NCI-H82 treated with DMSO at 0.1 percent for 48 hours (cell line): Measurements from ENCODE around the gene SH3BP4.

ENCODE experiments used
- DNase-seq: peaks from one replicate; lab custom pipeline; 2025; ENCODE audit not compliant: unreplicated experiment; lab: John Stamatoyannopoulos, UW

The SH3BP4 gene

GRCh38 chr2:234996069-234996940 lies 44.5 kb downstream of the SH3BP4 start:
- no peak for DNase-seq

- no peak for DNase-seq
Measured at GRCh38 chr2:234996941-234997270, 45.1 kb downstream of the SH3BP4 start.

- no peak for DNase-seq
Measured at GRCh38 chr2:234997389-234997788, 45.6 kb downstream of the SH3BP4 start.

- DNase-seq = peak; percentile 49
Measured at GRCh38 chr2:234998404-234999211, 46.8 kb downstream of the SH3BP4 start.

- no peak for DNase-seq
Measured at GRCh38 chr2:234999740-235000425, 48.1 kb downstream of the SH3BP4 start.

GRCh38 chr2:235000426-235001236 lies 48.8 kb downstream of the SH3BP4 start:
- DNase-seq = no peak

- DNase-seq = no peak
Measured at GRCh38 chr2:235001237-235002133, 49.7 kb downstream of the SH3BP4 start.

GRCh38 chr2:235002198-235003095 lies 50.6 kb downstream of the SH3BP4 start:
- DNase-seq = no peak

GRCh38 chr2:235003096-235003775 lies 51.4 kb downstream of the SH3BP4 start:
- DNase-seq = no peak

- DNase-seq = no peak
Measured at GRCh38 chr2:235004329-235004903, 52.6 kb downstream of the SH3BP4 start.

- no peak for DNase-seq
Measured at GRCh38 chr2:235005023-235005422, 53.2 kb downstream of the SH3BP4 start.

GRCh38 chr2:235005603-235006259 lies 53.9 kb downstream of the SH3BP4 start:
- DNase-seq = peak; percentile 78

- no peak for DNase-seq
Measured at GRCh38 chr2:235006461-235006860, 54.6 kb downstream of the SH3BP4 start.

- DNase-seq = peak; percentile 15
Measured at GRCh38 chr2:235006986-235007385, 55.2 kb downstream of the SH3BP4 start.

GRCh38 chr2:235007664-235008457 lies 56.0 kb downstream of the SH3BP4 start:
- DNase-seq = no peak

- no peak for DNase-seq
Measured at GRCh38 chr2:235008584-235009044, 56.8 kb downstream of the SH3BP4 start.
